NCI-H526 (cell line): ENCODE measurements around the gene AQP12B.
"Not testable (repeated sequence)": the region's sequence is repeated elsewhere in the genome, so short reads cannot be mapped to it uniquely, and the experiment has no call there.

Experiments
- DNase-seq, 2 experiments: peaks; one replicate each; lab custom pipeline; 2025; lab: John Stamatoyannopoulos, UW

Gene AQP12B

GRCh38 chr2:240683329-240683979 lies 769 bp upstream of the AQP12B start:
- DNase-seq: not testable (repeated sequence)

DNA sequence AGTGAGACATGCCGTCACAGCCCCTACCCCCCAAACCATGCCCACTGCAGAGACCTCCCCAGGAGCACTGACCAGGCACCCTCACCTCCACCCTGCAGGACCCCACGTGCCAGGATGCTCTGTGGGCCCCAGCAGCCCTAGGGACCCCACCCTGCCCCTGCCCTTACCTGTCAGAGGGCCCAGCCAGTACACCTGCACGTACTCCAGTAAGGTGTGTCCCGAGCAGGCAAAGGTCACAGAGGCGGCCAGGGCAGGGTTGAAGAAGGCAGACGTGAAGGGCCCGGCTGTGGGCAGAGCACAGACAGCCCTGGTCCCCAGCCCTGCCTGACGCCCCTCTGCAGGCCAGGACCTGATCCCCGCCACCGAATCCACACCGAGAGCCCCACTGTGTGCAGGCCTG lies 2.5 kb downstream of the AQP12B start:
- DNase-seq: not testable (repeated sequence)

DNA sequence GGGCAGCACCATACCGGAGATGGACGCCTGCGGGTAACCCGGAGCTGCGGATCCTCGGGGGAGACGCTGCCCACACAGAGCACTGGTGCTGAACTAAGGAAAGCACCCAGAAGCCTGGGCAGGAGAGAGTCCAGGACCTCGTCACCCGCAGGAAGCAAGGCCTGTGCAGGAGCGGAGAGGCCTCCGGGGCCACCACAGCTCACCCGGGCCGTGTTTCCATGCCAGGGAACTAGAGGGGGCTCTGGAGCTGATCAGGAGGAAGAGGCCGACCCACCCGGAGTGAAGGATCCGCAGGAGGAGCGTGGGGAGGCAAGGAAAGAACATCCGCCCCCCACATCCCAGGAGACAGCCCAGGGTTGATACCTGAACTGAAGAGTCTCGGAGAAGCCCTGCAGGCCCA lies 3.8 kb downstream of the AQP12B start:
- DNase-seq: not testable (repeated sequence)

- DNase-seq: not testable (repeated sequence)
These were observed 4.6 kb downstream of the AQP12B start for GRCh38 chr2:240678043-240678442.

GRCh38 chr2:240675345-240675744 lies 7.3 kb downstream of the AQP12B start:
- not testable (repeated sequence) for DNase-seq

- not testable (repeated sequence) for DNase-seq
These were observed 8.1 kb downstream of the AQP12B start for GRCh38 chr2:240674461-240675184.

GRCh38 chr2:240672701-240673190 lies 9.9 kb downstream of the AQP12B start:
- DNase-seq: no peak

DNA sequence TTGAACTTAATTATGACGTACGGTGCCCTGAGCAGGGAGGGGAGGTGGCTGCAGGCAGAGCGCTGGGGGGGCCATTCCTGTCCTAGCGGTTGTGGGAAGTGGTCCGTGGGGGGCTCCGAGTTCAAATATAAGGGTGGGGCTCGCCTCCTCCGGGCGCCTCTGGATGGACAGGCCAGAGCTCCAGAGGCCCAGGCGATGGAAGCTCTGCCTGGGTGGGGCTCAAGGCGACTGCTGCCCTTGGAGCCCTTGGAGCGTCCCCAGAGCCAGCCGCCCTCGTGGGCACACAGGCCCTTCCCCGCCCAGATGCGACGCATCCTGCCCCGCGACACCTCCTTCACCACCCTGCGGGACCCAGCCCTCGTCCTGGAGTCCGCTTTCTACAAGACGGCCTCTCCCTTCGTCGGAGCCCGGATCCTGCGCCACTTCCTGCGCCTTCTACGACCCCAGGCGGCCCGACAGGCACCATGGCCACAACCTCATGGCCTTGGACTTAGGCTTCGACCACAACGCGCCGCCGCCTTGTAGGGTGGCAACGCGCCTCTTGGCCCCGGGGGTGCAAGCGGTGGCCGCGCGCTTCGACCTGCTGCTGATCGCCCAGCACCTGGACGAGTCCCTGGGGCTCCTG lies 10.5 kb downstream of the AQP12B start:
- no peak for DNase-seq

DNA sequence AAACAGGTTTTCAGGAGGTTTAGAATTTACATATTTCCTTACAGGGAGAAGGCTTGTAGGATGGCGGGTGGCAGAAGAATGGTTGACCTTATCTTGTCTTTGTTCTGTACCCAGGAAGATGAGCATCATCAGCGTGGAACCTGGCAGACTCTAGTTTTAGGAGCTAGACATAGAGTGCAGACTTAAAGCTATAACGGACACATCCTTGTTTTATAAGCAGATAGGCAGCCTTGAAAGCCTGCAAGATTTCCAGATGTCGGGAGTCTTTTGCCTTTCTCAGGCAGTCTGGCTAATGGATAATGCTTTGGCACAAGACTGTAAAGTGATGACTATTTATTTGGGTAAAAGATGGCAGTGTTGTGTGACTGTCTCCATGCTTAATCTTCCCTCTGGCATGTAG lies 11.7 kb downstream of the AQP12B start:
- no peak for DNase-seq

DNA sequence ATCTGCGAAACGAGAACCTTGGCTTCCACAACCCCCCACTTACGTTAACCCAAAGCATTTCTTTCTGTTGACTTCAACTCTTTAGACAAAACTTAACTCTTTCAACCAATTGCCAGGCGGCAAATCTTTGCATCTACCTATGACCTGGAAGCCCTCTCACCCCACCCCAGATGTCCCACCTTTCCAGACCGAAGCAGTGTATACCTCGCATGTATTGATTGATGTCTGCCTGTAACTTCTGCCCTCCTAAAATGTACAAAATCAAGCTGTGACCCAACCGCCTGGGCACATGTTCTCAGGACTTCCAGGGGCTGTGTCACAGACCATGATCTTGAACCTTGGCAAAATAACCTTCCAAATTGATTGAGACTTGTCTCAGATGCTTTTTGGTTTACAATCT lies 12.3 kb downstream of the AQP12B start:
- DNase-seq: no peak

GRCh38 chr2:240664622-240665021 lies 18.1 kb downstream of the AQP12B start:
- DNase-seq: no peak

DNA sequence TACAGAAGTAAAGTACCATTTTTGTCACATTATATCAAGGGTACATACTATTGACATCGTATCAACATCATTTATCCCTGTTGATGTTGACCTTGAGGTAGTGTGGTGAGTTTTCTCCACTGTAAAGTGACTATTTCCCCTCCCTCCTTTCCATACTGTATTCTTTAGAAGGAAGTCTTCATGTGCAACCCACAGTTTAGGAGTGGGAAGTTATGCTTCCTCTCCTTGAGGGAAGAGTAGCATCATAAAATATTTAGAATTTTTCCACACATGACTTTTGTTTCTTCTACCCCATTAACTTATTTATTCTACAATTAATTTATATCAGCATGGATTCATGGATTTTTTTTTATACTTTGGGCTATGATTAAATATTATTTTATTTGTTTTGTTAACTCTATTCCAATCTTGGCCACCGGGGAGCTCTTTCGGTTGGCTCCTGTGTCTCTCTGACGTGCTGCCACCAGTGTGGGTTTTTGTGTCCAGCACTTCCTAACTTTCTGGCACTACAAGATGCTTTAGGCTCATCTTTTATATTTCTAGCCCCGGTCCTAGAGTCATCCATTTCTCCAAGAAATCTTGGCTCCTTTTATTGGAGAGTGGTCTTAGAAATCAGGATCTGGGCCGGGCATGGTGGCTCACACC lies 19.0 kb downstream of the AQP12B start:
- no peak for DNase-seq

- DNase-seq: no peak
These were observed 20.0 kb downstream of the AQP12B start for GRCh38 chr2:240662681-240663080.

GRCh38 chr2:240659883-240660282 lies 22.8 kb downstream of the AQP12B start:
- DNase-seq: not testable (repeated sequence)

DNA sequence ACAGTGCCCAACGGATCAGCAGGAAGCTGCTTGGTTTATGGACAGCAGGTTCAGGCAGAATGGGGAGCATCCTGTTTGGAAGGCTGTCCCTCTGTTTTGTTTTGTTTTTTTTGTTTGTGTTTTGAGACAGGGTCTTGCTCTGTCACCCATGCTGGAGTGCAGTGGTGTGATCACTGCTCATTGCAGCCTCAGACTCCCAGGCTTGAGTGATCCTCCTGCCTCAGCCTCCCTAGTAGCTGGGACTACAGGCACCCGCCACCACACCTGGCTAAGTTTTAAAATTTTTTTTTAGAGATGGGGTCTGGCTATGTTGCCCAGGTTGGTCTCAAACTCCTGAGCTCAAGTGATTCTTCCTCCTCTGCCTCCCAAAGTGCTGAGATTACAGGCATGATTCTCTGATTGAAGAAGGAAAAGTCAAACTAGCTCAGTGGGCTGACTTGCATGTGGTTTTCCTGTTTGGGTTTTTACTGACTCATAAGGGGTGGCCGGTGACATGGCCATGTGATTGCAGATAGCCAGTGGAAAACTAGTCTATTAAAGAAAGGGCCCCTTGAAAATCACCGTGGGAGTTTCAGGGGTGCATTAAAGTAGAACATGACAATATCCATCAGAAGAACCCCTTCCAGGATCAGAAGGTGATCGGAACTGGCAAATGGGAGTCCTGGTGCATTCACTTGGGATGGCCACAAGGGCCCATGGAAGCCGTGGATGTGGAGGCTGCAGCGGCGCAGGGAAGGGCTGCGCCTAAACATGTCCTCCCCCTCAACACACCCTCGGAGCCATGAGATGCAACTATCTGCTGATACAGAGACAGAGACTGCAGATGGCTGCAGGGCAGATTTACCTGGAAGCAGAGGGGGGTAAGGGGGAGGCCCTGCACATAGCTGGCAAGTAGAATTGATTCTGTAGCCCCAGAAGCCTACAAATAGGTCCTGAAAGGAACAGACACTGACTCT lies 26.5 kb downstream of the AQP12B start:
- DNase-seq: peak; percentile 36 to 63

- DNase-seq: peak in 1 of 2 experiments; percentile 6
These were observed 31.5 kb downstream of the AQP12B start for GRCh38 chr2:240651185-240651584.

DNA sequence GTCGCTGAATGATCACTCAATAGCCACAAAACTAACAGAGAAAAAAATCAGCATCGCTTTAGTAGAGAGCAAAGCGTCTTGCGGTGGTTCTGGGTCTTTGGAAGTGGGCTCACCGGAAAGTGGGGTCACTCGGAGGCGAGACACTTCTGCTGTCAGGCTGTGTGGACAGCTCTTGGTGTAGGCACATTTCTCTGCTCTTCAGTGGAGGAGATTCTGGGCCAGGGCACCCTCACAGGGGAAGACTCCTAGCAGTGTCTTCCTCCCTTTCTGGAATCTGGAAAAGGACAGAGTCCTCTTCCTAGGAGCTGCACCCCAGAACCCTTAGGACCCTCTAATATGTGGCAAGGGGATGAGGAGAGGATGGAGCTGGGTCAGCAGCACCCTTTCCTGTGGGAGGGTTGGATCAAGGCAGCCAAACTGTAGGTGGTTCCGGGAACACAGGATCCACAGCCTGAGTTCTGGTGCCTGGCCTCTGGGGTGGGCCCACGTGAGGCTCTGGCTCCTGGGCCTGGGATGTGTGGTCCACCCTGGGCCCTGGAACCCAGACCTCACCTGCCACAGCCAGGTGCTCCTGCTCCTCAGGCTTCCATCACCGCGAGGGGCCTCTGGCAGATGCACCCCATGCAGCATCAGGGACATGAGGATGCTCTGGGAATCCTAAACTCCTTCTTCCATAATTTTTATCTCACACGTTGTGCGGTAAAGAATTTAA lies 32.3 kb downstream of the AQP12B start:
- DNase-seq: no peak

DNA sequence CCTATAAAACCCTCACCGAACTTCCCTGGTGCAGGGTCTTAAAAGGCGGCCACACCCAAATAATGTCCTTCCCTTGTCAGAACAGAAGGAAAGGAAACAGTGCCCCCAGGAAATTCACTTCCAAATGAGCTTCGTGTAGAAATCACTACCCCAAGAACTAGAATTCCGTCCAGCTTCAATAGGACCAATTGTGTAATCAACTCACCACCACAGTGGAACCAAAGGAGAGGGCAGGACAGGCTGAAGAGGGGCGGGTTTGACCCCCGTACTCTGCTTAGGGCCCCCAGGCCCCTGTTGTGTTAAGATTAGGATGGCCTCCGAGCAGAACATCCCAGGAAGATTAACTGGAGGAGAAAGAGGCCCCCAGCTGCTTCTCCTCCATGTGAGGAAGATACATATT lies 33.4 kb downstream of the AQP12B start:
- no peak for DNase-seq

GRCh38 chr2:240648650-240649275 lies 33.9 kb downstream of the AQP12B start:
- DNase-seq: no peak

DNA sequence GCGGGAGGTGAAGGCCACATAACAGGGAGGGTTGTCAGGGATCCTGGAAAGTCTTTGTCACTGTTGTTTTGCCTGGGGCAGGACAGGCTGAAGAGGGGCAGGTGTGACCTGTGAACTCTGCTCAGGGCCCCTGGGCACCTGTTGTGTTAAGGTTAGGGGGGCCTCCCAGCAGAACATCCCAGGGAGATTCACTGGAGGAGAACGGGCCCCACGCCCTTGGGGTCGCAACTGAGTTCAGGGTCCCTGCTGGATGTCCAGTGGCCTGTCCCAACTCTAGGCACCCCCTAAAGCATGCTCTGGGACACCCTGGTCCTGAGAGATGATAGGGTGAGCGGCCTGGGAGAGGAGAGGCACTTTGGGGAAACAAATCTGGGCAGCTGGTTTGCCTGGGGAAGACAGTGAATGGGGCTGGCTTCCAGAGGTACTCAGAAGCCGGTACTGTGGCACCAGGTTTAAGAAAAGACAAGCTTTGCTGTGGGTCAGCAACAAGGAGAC lies 34.5 kb downstream of the AQP12B start:
- DNase-seq: no peak
